HUDEP-2 (cell line): Measurements from ENCODE around the gene MSI2.
A peak's percentile ranks its signal among the peaks of the same experiment; 100 is the strongest.

ENCODE experiments used
- DNase-seq, 76 experiments: peaks; one replicate each; lab custom pipeline; 2025; ENCODE audit not compliant: unreplicated experiment in 76 of 76; lab: John Stamatoyannopoulos, UW

Gene MSI2

DNA sequence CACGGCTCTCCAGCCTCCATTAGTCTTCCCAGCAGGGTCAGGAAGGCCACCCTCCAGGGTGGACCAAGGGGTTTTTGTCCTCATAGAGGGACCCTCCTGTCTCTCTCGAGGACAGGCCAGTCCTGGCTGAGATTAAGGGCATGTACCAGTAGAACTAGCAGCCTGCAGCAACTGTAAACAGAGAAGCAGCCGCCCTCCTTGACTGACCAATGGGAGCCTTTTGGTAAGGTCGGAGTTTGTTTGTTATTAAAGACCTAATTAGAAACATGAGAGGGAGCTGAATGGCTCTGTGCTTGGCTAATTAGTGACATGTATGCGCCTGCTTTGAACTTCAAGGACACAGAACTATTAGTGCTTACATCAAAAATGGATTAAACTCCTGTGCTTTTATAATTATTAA lies 408.8 kb downstream of the MSI2 start:
- no peak for DNase-seq

DNA sequence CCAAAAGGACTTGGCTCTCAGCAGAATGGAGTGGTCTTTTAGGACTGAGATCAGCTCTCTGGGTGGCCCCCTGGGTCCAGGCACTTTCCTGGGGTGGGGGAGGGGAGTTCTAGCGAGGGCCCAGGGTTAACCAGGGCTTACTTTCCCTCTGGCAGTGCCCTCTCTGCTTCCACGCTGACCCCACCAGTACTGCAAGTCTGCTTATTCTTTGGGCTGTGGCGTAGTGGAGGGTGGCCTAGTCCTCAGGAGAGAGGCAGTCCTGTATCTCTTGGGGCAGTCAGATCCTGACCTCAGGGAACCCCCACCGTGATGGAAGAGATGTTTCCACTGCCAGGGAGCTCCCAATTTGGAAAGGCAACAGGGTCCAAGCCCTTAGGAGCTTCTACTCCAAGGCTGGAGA lies 409.4 kb downstream of the MSI2 start:
- no peak for DNase-seq

GRCh38 chr17:57666201-57666870 lies 410.0 kb downstream of the MSI2 start:
- DNase-seq = no peak

DNA sequence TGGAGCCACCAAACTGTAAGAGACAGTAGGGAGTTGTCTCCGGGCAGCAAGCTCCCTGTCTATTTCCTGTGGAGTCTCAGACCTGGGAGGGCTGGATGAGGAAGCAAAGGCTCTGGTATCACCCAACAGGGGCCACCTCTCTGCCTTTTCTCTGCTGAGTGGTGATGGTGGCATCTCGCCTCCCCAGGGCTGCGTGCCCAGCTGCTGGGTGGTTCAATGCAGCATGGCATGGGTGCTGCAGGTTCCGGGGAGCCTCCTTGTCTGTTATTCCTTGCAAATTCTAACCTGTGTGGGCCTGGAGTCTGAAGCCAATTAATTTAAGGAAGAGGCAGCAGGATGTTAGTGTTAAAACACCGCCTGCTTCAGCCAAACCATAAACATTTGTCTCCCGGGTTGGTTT lies 410.6 kb downstream of the MSI2 start:
- DNase-seq = no peak

DNA sequence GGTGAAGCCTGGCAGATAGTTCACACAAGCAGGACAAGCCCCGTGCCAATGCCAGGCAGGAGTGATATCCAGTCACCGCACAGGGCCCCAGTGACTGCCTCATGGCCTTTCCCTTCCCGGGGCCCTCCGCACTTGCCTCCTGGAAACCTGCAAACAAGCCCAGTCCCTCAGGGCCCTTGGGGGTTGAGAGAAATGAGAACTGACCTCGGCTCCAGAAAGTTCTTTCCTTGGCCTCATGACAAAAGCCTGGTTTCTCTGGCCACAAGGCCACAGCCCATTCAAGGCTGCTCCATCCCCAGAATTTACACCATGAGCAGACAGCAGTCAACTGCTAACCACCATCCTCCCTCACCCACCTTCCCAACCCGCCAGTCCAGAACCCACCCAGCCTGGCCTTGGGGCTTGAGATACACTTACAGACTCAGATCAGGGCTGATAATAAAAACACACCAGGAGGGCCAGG lies 411.2 kb downstream of the MSI2 start:
- no peak for DNase-seq

- DNase-seq = no peak
Observed at GRCh38 chr17:57668332-57668731, 412.0 kb downstream of the MSI2 start.

- no peak for DNase-seq
Observed at GRCh38 chr17:57669671-57670529, 413.6 kb downstream of the MSI2 start.

DNA sequence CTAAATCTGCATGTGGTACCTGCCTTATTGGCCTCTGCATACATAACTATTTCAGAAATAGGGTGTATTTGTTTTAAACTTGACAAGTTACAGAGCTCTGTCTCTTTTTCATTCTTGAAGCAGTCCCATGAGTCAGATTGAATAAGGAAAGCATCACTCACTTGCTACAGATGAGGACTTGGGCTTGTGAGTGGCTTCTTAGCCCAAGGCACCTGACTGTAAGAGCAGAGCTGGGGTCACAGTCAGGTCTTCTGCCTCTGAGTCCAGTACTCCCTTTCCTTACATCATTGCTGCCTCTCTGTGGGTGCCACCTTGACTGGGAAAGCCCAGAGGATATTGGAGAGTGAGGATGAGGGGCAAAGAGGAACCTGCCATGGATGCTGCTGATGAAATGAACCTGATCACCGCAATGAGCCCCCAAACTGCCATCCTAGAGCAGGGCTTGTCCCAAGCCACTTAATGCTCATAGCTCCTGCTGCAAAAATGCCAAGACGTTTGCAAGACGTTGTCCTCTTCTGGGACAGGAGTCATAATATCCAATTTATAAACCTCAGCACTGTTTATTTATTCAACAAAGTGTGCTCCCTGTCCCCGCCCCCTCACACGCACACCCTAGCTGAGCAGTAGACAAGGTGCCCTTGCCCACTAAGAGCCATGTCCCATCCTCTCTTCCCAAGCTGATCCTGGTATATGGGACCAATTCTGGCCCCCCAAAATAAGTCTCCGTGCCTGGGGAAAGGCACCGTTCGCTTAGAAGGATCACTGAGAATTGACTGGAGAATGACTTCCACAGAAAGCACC lies 414.6 kb downstream of the MSI2 start:
- DNase-seq = no peak

DNA sequence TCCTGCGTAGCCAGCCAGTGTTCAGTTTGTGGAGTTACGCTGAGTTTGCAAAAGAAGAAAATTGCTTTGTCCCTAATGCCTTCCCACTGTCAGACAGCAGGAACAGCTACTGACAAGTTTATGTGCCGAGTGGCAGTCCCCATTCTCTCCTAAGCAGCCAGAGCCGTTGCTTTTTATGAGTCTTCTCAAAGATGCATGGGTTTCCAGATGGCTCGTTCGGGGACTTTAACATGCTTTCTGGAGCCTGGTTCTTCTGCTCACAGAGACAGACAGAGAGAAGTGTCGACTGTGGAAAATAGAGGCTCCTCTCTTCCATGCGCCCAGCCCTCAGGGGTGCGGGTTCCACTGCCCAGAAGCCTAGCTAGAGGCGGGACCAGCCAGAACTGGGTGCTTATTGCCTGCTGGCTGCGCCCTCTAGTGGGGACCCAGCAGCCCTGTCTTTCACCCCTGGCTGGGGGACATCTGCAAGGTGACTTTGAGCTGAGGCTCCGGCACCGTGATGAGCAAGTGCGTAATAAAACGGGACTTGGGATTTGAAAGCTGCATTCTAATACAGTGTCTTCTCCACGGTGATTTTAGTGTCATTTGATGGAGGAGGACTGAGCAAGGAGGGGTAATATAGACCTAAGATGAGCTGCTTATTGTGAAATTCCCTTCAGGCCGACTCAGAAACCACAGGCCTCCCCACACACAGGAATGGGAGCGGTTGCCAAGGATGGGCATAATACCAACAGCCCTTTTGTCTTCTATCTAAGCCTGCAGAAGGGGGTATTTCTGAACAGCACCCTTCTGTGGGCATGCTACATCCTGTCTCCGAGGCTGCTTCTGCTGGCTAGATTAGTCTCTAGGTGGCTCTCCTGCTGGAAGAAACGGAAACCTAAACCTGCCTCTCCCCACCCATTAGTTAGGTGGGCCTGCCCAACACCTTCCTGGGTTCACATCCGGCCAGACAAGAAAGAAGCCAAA lies 415.6 kb downstream of the MSI2 start:
- peak in 56 of 76 experiments; percentile 4 to 67 (median 38) for DNase-seq

- DNase-seq = no peak
Observed at GRCh38 chr17:57672971-57673370, 416.6 kb downstream of the MSI2 start.

GRCh38 chr17:57674894-57675293 lies 418.6 kb downstream of the MSI2 start:
- no peak for DNase-seq

DNA sequence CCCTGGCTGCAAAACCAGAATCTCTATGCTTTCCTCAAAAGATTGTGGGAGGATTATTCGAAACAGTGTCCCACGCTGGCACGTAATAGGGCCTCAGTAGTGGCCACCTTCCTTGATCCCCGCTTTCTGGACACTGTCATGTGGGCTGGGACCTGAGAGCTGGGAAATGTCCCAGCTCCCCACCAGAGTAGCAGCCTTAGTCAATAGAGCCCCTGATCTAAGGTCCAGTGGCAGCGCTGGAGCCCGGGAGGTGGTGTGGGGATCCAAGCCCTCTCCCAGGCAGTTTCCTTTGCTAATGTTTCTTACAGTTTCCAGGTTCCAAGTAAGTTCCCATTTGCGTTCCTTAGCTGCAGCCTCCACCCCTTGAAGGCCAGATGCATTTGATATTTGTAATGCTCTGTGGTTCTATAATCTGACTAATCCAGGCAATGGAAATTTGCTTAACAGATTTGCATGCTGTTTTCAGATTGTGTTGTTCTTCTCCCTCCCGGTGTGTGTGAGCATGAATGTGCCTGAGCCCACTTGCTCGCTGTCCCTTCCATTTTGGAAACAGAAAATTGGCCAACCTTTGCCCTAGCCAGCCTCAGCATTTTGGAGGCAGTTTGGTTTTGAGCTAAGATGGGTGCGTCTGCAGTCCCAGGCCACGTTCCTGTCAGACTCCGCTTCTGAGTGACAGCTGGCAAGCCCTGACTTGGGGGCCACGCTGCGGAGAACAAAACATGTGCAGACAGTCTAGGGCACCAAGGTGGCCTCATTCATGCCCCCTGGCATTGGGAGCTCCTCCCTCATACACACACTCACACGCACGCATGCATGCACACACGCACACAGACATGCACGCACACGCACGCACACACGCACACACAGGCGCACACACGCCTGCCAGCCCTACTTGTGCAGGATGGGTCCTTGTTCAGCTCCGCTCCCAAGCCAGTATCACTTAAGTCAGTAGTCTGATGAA lies 419.4 kb downstream of the MSI2 start:
- DNase-seq = no peak

DNA sequence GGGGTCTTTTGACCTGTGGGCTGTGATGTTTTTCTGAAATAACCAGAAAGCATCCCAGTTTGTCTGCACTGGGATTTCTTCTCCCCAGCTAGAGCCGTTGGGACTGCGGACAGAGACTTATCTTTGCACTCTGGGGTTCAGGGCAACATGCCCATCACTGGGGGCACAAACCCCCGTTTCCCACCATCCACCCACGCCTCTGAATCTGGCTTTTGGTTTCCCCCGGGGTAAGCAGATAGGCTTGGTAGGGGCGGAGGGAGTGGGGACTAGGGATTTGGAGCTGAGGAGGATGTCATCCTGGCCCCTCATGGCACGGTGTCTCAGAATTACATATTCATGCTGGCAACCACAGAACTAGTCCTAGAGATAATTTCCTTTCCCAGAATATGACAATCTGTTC lies 420.2 kb downstream of the MSI2 start:
- DNase-seq = no peak

DNA sequence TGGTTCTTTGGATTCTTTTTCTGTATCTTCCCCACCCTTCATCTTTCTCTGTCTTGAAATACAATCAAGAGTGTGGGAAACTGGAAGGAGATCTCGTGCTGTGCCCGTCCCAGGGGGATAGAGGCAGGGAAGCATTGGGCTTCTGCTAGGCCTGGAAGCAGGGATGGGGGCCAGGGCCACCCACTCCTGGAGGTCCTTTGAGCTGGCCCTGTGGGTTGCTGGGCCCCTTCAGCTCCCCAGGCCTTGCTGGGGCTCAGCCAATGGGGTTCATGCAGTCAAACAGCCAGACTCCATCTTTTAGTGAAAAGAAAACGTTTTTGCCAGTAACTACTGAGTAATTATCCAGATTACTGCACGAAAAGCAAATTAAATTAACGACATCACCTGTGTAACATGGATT lies 421.0 kb downstream of the MSI2 start:
- no peak for DNase-seq

DNA sequence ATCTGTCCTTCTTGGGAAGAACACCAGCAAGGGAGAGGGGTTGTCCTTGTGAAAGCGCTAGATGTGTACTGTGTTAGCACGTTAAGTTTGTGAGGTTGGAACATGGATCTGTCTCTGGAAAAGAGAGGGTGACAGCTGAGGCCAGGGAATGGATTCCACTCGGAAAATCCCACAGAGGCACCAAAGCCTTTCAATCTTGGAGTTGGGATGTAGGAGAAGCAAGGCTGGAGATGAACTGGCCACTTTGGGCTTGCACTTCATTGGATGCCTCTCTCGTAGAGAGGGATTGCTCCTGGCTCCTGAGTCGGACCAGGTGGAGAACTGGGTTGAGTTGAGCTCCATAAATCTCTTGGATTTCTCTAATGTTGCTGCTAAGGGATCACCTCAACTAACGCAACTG lies 421.5 kb downstream of the MSI2 start:
- no peak for DNase-seq

GRCh38 chr17:57678393-57678792 lies 422.1 kb downstream of the MSI2 start:
- DNase-seq = no peak

DNA sequence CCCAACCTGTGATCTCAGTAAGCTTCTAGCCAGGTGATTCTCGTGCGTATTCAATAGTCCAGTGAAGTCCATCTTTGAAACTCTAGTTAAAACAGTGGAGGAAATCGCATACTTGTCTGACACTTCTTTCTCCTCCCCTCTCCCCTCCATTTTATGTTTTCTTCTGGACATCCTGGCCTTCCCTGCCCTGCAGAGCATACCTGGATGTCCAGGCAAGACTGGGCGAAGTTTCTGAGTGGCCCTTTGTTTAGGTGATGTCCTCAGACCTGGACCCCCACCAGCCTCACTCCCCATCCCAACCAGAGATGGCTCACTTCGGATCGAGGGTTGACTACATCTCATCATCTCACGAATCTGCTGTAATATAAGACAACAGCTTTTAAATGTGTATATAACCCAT lies 423.0 kb downstream of the MSI2 start:
- DNase-seq = no peak

DNA sequence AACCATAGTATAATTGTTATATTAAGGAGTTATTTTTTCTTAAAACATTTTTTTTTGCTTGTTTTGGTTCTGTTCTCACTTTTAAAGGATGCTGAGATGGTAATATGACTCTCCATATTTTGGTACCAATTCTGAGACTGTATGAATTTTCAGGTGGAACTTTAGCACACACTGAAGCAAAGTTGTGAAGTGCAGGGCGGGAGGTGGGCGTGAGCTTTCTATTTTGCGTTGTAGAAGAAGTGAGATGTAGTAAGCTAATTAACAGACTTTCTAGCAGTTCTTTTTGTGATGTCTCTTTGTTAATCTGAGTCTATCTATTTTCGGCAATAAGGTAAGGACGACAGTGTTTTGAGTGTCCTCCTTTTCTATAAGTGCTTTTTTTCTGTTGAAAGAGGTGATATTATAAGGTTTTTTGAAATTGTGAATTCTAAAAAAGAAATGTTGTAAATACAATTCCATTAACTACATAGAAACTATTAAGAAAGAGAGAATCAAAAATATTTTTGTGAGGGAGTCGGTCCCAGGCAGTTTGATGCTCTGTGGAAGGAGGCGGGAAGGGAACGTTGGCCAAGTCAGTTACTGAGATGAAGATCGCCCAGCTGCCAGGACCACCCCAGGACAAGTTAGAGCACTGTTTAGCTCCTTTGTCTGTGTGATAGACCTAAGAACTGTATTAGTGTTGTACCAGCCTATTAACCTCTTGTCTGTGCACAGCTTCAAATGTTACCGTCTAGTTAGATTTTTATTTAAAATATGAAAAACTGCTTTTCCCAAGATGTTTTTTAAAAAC lies 423.8 kb downstream of the MSI2 start:
- DNase-seq = no peak
